ENCODE measurements around the gene TRPV6.

Gene TRPV6

DNA sequence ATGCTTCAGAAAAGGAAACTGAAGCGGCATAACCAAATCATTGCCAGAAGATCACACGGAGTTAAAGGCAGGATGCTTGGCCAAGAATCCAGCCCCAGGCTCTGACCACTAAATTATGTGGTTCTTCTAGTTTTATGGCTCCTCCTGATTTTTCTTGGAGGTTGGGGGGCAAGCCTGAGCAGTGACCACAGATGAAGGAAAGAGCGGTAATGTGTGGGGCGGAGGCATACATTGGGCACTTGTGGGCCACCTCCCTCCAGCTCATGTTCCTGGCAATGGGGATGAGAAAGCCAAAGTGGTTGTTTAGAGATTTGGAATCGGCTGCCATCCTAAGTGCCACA, 3.2 kb downstream of the TRPV6 start:
- DNase-seq, result no peak

DNA sequence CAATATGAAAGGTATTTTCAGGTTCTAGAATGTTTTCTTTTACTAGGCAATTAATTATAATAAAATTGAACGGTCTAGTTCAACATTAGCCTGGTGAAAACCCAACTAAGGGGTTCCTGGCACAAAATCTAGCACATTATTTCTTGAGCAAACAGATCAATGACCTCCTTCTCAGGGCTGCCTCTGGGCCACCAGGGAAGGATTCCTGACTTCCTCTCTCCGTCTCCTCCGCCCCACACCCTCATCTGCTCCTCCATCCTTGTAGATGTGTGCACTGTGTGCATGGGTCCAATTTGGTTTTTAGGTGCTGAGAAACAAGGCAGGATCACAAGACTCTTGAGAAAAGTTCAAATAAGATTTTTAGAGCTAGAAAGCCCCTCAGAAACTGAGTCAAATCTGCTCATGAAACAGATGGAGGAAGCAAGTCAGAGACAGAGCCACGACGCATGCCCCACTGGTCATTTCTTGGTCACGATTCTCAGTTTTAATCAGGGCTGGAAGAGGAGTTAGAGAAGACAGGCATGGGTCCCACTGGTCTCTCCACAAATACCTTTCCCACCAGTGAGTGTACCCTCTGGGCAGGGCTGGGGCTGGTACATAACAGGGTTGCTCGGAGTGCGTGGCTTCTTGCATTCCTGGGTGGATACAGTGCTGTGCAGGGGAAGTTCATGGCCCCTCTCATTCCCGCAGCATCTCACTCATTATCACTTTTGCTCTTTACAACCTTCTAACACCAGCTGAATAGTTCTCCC, 3.8 kb downstream of the TRPV6 start:
- no peak for DNase-seq

DNA sequence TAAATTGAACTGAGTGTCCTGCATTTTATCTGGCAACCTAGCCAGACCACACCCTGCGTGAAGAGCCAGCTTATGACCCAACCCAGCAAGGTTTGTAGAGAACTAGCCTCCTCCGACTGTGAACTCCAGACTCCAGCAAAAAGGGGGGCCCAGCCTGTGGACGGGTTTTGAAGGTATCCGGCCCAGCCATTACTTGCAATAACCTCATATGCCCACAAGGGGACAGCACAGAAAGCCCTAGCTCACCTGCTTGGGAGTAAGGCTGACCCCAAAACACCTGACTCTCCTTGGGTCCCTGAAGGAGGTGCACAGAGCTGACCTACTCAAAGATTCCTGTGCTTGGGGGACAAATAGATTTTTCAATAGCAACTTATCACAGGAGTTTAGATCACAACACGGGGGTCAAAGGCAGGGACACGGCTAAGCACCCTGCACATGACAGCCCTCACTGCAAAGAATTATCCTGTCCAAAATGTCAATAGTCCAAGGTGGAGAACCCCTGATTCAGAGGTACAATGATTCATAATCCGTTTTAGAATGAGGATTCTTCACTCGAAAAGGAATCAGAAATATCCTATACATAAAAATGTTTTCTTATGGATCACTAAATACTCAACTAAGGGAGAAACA, 4.6 kb downstream of the TRPV6 start:
- DNase-seq, result peak; percentile 6

DNA sequence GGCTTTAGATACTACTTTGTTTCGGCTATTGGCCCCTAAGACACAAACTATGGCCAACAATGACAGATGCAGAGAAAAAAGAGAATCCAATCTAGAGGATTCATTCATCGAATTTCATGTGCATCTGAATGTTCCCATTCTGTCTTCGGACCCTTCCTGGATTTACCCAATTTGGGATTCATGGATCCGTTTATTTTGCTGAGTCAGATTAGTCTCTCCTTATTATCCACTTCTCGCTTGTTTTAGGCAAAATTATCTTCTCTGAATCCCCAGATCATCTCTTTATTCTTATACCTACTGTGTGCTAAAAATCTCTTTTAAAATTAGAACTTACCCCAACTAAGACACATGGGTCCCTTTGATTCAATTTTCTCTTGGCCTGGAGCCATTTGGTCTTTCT, 6.5 kb downstream of the TRPV6 start:
- no peak for DNase-seq

DNA sequence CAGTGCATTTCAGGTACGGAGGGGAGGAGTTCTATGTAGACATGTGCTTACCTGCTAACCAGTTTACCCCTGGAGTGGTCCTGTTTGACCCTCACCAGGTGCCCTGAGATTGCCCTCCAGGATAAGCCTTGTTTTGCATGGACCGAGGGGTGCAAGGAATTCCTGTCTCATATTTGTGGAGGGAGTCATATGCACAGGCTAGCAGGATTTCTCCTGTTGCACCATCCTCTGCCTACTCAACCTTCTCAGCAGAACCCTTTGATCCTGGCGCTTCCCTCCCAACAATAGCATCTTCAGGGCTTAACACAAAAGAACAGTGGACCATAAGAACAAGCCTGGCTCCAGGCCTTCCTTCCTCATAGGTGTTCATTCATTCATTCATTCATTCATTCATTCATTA, 7.2 kb downstream of the TRPV6 start:
- DNase-seq, result no peak

DNA sequence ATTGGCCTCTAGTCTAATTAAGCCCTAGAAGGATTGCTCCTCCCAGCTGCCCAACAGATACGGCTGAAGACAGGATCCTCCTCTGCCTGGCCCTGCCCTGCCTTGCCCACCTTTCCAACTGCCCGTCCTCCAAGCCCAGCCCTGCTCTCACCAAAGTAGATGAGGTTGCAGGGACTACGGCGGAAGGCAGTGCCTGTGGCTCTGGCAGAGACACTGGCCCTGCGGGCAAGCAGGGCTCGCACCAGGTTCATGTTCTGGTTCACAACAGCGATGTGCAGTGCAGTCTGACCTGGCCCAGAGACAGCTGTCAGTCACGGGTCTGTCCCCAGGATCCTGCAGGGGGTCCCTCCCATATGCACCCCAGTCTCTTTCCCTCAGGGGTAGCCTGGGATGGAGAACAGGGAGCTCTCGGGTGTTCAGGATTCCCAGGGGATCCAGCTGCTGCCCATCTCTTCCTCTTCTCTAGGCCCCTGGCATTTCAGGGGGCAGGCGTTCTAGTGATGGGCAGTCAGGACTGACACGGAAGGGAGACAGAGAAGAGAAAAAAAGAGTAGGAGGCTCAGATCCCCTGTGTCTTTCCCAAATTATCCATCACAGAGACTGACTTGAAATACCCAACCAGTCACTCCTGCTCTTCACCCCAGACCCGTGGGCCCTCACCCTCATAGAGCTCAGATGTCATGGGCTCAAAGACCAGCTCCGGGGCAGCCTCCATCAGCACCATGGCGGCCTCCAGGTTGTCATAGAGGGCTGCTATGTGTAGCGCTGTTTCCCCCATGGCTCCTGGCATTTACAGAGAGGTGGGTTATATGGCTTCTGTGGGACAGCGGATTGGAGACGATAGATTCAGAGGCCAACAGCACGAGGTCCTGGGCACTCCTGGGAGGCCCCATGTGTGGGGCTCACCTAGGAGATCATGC, 8.3 kb downstream of the TRPV6 start:
- no peak for DNase-seq

DNA sequence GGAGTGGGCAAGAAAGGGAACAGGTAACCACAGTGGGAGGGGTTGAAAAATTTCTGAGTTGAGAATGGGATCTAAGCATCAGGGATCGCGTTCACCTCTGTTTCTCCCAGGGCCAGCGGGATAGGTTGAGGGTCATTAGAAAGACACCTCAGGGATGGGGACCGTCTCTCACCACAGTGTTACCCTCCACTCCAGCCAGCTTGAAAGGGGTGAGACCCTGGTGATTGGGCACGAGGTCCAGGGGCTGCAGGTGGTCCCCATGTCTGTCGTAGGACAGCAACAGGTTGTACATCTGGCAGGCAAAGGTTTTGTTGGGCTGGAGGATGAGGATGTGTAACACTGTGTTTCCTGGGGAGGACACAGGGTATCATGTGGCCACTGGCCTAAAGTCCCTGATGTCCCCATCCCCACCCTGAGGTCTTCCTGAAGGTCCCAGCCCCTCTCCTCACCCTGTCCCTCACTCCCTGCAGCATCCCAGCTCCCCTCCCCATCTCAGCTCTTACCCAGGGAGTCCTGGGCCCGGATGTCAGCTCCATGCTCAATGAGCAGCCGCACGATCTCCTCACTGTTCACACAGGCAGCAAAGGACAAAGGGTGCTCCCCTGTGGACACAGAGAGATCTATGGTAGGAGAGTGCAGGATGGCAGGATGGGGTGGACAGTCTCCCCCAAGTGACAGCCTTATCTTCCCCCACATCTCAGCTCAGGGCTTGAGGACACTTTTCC, 9.1 kb downstream of the TRPV6 start:
- DNase-seq, result no peak

DNA sequence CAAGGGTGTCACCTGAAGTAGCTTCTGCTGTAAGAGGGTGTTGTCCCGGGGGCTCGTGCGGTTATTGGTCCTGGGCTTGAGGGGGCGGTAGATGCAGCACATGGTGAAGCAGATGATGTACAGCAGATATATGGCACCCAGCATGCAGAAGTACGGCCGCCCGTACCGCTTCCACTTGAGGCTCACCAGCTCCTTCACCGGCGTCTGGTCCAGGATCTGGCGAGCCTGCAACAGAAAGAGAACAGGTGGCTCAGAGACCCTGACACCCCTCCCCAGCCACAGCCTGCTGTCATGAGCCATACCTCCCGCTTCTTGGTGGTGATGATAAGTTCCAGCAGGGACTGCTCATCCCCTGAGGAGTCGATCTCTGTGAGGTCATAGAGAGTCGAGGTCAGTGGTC, 10.1 kb downstream of the TRPV6 start:
- no peak for DNase-seq

DNA sequence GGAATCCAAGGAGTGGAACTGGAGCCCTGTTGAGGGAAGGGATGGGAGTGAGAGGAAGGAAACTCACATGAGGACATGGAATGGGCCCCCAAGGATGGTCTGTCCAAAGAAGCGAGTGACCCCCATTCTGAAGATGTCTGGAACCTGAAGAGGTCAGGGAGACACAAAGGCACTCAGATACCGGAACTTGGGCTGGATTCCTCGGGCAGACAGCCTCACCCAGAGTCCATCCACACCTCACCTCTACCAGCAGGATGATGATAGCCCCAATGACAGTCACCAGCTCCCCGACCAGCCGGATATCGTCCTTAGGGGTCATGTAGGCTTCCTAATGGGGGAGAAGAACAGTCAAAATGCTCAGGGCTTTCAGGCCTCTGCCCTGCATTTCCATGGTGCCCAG, 10.7 kb downstream of the TRPV6 start:
- no peak for DNase-seq

DNA sequence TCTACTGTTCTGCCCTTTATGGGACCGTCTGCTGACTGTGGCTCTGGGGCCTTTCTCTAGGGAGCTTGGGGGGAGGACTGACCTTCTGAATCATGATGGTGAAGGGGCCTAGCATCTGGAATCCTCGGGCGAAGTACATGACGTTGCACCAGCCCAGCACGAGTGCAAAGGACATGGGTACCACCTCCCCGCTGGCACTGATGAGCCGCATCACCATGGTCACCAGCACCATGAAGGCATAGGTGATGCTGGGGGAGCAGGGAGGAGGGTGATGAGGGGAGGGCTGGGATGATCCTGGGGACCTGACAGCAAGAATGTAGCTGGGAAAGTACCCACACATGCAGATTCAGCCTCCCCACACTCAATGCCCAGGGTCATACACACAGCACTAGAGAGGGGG, 11.1 kb downstream of the TRPV6 start:
- DNase-seq, result no peak

DNA sequence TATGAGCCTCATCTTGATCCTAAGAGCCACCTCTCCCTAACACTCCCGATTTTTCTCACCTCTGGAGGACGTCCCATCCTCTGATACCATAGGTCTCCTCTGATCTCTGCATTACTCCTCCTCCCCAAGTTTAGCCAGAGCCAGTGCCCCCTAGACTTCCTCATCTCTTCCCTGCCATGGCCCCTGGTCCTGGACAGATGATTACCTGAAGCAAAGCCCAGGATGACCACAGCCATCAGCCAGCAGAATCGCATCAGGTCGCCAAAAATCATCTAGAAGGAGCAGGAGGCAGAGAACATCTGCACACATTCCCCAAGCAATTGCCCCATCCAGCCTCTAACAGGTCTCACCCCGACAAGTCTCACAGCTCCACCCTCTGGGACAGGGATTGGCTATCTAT, 11.7 kb downstream of the TRPV6 start:
- DNase-seq, result no peak

DNA sequence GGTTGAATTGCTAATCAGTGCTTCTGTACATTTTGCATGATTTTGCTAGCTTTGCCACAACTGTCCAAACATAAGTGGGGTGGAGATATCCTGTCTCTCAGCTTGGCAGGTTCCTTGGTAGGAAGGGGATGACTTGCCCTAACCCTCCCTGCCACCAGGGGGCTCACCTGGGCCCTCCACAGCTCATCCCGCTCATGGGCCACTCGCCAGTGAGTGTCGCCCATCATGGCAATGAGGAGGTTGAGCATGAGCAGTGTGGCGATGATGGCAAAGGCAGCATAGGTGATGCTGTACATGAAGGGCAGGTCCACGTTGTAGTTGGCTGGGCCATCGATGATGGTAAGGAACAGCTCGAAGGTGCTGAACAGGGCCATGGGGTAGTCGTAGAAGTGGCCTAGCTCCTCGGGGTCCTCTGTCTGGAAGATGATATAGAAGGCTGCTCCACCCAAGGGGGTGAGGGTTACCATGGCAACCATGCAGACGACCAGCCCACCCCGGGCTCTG, 12.2 kb downstream of the TRPV6 start:
- no peak for DNase-seq

DNA sequence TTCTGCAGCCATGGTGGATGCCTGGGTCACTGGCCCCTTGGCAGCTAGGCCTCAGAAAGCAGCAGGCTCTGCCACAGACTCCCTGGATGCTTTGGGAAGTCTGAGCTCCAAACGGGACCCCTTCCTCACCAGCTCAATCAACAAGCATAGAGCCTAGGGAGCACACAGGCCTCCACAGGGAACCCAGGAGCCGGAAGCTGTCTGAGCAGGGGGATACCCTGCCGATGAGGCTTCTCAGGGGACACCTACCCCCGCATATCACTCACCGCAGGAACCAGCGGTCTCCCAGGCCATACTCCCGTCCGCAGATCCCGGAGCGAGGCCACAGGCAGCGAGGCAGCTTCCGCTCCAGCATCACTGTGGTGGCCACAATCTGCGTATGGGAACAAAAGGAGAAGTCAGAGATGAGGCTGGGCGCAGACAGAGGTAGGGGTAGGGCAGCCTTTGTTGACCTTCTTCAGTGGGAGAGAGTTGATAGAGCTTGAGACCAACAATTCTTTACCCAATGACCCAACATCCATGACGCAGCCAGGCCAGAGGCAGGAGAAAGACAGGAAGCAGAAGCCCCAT, 13.4 kb downstream of the TRPV6 start:
- no peak for DNase-seq

DNA sequence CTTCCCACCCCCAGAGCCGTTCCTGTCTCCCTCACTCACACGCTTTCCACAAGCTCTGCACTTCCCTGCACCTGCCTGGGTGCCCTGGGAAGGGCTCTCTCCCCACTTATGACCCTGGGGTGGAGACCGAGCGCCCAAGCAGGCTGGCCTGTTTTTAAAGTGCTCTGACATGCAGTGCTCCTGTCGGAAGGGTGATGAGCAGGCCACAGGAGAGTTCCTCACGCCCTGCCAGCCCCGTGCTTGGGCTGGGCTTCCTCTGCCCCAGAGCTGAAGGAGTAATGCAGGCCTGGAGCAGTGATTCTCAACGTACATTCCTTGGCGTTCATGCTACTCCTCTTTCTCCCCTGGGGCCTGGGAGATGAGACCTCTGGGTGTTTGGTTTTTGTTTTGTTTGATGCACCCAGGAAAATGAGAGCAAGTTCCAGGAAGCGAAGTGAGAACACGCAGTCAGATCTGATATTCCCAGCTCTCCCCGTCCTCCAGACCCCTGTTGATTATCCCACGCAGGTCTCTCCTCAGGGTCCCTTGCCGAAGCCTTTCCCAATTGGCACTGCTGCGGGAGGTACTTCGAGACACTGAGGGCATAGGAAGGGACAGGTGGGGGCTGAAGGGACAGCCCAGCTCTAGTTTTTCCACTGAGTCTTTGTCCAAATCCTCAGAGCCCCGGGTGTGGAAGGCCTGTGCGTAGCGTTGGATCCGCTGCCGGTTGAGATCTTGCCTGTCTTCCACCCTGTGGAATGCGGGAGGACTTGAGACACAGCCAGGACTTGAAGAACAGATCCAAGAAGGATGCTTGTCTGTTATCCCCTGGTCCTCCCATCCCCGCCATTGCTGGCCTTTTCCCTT, 14.1 kb downstream of the TRPV6 start:
- no peak for DNase-seq

DNA sequence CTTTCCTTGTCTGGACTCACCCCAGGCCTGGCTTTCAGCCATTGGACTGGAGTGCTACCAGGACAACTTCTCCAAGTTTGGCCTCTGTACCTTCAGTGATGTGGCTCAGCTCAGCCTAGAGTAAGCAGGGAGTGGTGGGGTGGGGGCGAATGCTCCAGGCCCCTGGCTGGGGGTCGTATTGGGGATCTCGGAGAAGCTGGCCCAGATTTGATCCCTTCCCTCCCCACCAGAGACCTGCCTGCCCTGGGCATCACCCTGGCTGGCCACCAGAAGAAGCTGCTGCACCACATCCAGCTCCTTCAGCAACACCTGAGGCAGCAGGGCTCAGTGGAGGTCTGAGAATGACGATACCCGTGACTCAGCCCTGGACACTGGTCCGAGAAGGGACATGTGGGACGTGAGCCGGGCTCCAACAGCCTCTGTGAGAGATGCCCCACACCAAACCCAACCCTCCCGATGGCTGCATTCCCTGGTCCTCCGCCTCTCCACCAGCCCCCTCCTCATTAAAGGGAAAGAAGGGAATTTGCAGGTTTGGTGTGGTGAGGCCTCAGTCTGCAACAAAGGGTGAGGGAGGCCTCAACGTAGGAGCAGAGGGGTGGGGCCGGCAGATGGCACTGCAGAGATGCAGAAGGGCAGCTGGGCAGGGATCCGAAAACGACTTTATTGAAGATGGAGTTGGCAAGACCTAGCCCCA, 14.8 kb downstream of the TRPV6 start:
- no peak for DNase-seq

DNA sequence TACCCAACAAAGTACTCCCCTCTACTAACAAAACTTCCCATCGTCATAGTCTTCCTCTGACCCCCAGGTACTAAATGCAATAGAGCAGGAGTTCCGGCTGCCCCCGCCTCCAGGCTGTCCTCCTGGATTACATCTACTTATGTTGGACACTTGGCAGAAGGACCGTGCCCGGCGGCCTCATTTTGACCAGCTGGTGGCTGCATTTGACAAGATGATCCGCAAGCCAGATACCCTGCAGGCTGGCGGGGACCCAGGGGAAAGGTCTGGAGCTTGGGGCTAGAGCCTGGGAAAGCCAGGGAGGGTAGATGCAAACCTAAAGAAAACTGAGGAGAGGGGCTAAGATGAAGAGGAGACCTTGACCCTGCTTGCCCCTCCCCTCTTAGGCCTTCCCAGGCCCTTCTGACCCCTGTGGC, 15.4 kb downstream of the TRPV6 start:
- no peak for DNase-seq

DNA sequence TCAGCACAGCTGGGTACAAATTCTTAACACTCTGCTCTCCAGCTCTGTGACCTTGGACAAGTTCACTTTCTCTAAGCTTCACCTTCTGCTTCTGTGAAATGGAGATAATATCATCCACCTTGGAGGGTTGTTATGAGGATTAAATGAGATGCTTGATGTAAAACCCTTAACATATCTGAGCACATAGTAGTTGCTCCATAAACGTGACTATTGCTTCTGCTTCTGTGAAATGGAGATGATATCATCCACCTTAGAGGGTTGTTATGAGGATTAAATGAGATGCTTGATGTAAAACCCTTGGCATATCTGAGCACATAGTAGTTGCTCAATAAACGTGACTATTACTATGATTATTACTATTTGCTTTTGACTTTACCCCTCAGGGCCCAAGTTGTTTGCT, 16.1 kb downstream of the TRPV6 start:
- DNase-seq, result no peak

DNA sequence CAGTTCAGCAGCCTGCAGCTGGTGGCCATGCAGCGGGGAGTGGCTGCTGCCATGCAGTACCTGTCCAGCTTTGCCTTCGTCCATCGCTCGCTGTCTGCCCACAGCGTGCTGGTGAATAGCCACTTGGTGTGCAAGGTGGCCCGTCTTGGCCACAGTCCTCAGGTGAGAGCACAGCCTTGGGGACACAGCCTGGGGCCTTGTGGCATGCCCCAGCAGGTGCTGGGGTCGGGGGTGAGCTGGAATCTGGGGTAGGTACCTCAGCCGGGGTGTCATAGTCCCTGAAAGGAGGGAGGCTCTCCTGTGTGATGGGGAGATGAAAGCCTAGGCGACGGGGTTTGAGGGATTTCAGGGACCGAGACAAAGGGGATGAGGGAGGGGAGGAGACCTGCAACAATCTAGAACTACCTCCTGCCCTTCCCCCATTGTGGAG, 16.5 kb downstream of the TRPV6 start:
- no peak for DNase-seq

DNA sequence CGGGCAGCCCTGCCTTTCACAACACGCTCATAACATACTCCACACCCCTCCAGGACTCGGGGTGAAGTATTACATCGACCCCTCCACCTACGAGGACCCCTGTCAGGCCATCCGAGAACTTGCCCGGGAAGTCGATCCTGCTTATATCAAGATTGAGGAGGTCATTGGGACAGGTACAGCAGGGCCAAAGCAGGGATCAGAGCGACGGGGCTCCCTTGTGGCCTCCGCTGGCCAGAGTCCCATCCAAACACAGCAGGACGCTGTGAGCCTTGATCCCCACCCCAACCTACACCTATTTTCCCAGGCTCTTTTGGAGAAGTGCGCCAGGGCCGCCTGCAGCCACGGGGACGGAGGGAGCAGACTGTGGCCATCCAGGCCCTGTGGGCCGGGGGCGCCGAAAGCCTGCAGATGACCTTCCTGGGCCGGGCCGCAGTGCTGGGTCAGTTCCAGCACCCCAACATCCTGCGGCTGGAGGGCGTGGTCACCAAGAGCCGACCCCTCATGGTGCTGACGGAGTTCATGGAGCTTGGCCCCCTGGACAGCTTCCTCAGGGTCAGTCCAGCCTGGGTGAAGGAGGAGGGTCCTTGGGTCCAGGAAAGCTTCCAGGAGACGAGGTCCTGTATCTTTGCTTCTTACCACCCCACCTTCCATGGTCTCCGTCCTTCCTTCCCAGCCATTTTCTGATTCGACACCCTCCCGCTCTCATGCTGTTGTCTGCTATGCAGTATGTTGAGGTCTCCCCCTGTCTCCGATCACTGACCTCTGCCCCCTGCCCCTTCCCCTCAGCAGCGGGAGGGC, 17.2 kb downstream of the TRPV6 start:
- no peak for DNase-seq

Measured in effector CD8-positive, alpha-beta T cell (primary cell).